HCT116 (cell line): ENCODE results near the gene PGGT1B. TPM values are rescaled to one million over a fixed set of nuclear protein-coding genes. Genes with fewer than 3 reads are reported as not detected.

Source experiments
- ATAC-seq: fragments of 200-7000 bp; cut with Tn5 transposase; 2 replicates; pipeline ENCODE4 v1.9.1; 2020; ENCODE audit warnings: mild to moderate bottlenecking, moderate library complexity
- BruUV-seq: library from RNA; stranded (reverse); fragments of 400-500 nt; replicated peaks from 2 replicates; lab custom pipeline; 2021; lab: Mats Ljungman, UMichigan
- CTCF ChIA-PET: fragments of 300-600 bp; sonication (Branson Sonifier 250); formaldehyde crosslinking; loops from one replicate; lab custom pipeline; 2021; ENCODE audit warnings: antibody characterized with exemption; lab: Charles Lee
- POLR2A ChIA-PET: fragments of 300-600, 350-600 bp; sonication (Branson Sonifier 250); formaldehyde crosslinking; loops from one replicate; lab custom pipeline; 2021; ENCODE audit warnings: antibody characterized with exemption; lab: Charles Lee
- RAD21 ChIA-PET, 2 experiments: fragments of 300-600 bp; sonication (Branson Sonifier 250); formaldehyde crosslinking; loops; one replicate each; lab custom pipeline; 2023; ENCODE audit warnings: low total read pairs in 2 of 2; ENCODE audit not compliant: uncharacterized antibody in 2 of 2, unreplicated experiment in 2 of 2, low non-redundant PET in 1 of 2; lab: Charles Lee
- DNase-seq: peaks from one replicate; pipeline ENCODE4 v3.0.0-alpha.2; 2010; ENCODE audit warnings: low read depth, low spot score
- H2AFZ ChIP-seq: fragments of 200-600 bp; shearing (Covaris generic), sonication (generic); 2 replicates; pipeline ENCODE4 v1.6.1; 2017; ENCODE audit warnings: low read depth, mixed run types, mixed read lengths, antibody characterized with exemption, low read length; ENCODE audit not compliant: poor library complexity, severe bottlenecking
- H3K27ac ChIP-seq: 2 replicates; pipeline ENCODE4 v1.5.1; 2012; ENCODE audit warnings: low read depth, low read length
- H3K27me3 ChIP-seq: fragments of 200-600 bp; sonication (generic); 2 replicates; pipeline ENCODE4 v1.6.1; 2016; ENCODE audit warnings: mixed run types, low read length, mixed read lengths; ENCODE audit not compliant: insufficient read depth
- H3K36me3 ChIP-seq, 2 experiments: fragments of 200-500 bp in 1 of 2; fragments of 200-600 bp in 1 of 2; sonication (Bioruptor generic) in 1 of 2; sonication (generic) in 1 of 2; 2 replicates each; pipeline versions ENCODE4 v1.5.1 to v1.6.1; 2014 to 2016; ENCODE audit warnings: low read length in 2 of 2, inconsistent platforms in 1 of 2, mixed read lengths in 1 of 2, mixed run types in 1 of 2; ENCODE audit not compliant: insufficient read depth in 2 of 2, control insufficient read depth in 1 of 2
- H3K4me1 ChIP-seq, 2 experiments: fragments of 200-600 bp in 1 of 2; sonication (generic) in 1 of 2; 2 replicates each; pipeline versions ENCODE4 v1.5.1 to v1.6.1; 2012 to 2017; ENCODE audit warnings: low read length in 2 of 2, inconsistent platforms in 1 of 2, mild to moderate bottlenecking in 1 of 2, mixed read lengths in 1 of 2, mixed run types in 1 of 2, moderate library complexity in 1 of 2; ENCODE audit not compliant: insufficient read depth in 2 of 2, control insufficient read depth in 1 of 2
- H3K4me2 ChIP-seq: fragments of 200-600 bp; sonication (generic); 2 replicates; pipeline ENCODE4 v1.6.1; 2017; ENCODE audit warnings: mixed run types, low read length, mixed read lengths
- H3K4me3 ChIP-seq, 2 experiments: fragments of 200-600 bp in 1 of 2; sonication (generic) in 1 of 2; replicated peaks in 1 of 2; 2 replicates each; pipeline ENCODE4 v1.5.1; 2011 to 2016; ENCODE audit warnings: low read length in 2 of 2, control low read depth in 1 of 2, low read depth in 1 of 2, mild to moderate bottlenecking in 1 of 2, mixed read lengths in 1 of 2, mixed run types in 1 of 2
- H3K79me2 ChIP-seq: fragments of 200-600 bp; sonication (generic); 2 replicates; pipeline ENCODE4 v1.6.1; 2017; ENCODE audit warnings: mild to moderate bottlenecking, mixed run types, low read length, moderate library complexity, mixed read lengths; ENCODE audit not compliant: insufficient read depth
- H3K9ac ChIP-seq: fragments of 200-600 bp; sonication (generic); 2 replicates; pipeline ENCODE4 v1.6.1; 2016; ENCODE audit warnings: low read length, mixed read lengths
- H3K9me2 ChIP-seq: fragments of 200-600 bp; sonication (generic), shearing (Covaris generic); 2 replicates; pipeline ENCODE4 v1.6.1; 2017; ENCODE audit warnings: mixed run types, mild to moderate bottlenecking, moderate library complexity; ENCODE audit not compliant: insufficient read depth
- H3K9me3 ChIP-seq, 2 experiments: fragments of 200-500 bp in 1 of 2; fragments of 200-600 bp in 1 of 2; sonication (Bioruptor generic) in 1 of 2; sonication (generic) in 1 of 2; 2 replicates each; pipeline ENCODE4 v1.6.1; 2014 to 2017; ENCODE audit warnings: low read length in 2 of 2, mixed read lengths in 2 of 2, inconsistent platforms in 1 of 2, low read depth in 1 of 2, mild to moderate bottlenecking in 1 of 2, mixed run types in 1 of 2, moderate library complexity in 1 of 2; ENCODE audit not compliant: control insufficient read depth in 1 of 2, insufficient read depth in 1 of 2
- H4K20me1 ChIP-seq: fragments of 200-600 bp; sonication (generic), shearing (Covaris generic); 2 replicates; pipeline ENCODE4 v1.6.1; 2017; ENCODE audit warnings: mixed run types, mild to moderate bottlenecking, moderate library complexity; ENCODE audit not compliant: insufficient read depth
- CEBPB ChIP-seq: IDR thresholded peaks from 2 replicates; pipeline ENCODE4 v1.6.1; 2012; ENCODE audit warnings: low read depth
- FOSL1 ChIP-seq: IDR thresholded peaks from 2 replicates; pipeline ENCODE4 v1.6.1; 2012; ENCODE audit warnings: low read depth
- JUND ChIP-seq: IDR thresholded peaks from 2 replicates; pipeline ENCODE4 v1.6.1; 2012
- POLR2A ChIP-seq: IDR thresholded peaks from 2 replicates; pipeline ENCODE4 v1.7.0; 2011; ENCODE audit warnings: borderline replicate concordance; ENCODE audit not compliant: insufficient read depth, insufficient read length; ENCODE audit errors: extremely low read depth
- POLR2AphosphoS5 ChIP-seq: IDR thresholded peaks from 2 replicates; pipeline ENCODE4 v1.6.1; 2011; ENCODE audit warnings: mild to moderate bottlenecking, low read depth, low read length, moderate library complexity
- SIN3A ChIP-seq: IDR thresholded peaks from 2 replicates; pipeline ENCODE4 v1.6.1; 2012; ENCODE audit warnings: low read depth
- SP1 ChIP-seq: IDR thresholded peaks from 2 replicates; pipeline ENCODE4 v1.6.1; 2012; ENCODE audit warnings: low read depth
- SRF ChIP-seq: IDR thresholded peaks from 2 replicates; pipeline ENCODE4 v1.6.1; 2012; ENCODE audit warnings: low read depth
- TCF7L2 ChIP-seq: IDR thresholded peaks from 2 replicates; pipeline ENCODE4 v1.7.0; 2011; ENCODE audit warnings: borderline replicate concordance, inconsistent platforms; ENCODE audit not compliant: insufficient read depth, insufficient read length; ENCODE audit errors: extremely low read depth
- YY1 ChIP-seq: IDR thresholded peaks from 2 replicates; pipeline ENCODE4 v1.6.1; 2011; ENCODE audit warnings: low read length, low read depth, moderate library complexity, mild to moderate bottlenecking; ENCODE audit not compliant: insufficient replicate concordance; ENCODE audit errors: extremely low read depth
- ZFX ChIP-seq: fragments of 450-650 bp; IDR thresholded peaks from 2 replicates; pipeline ENCODE4 v1.6.1; 2017
- ZNF274 ChIP-seq: fragments of 200-500 bp; sonication (Bioruptor generic); IDR thresholded peaks from 2 replicates; pipeline ENCODE4 v1.6.1; 2014; ENCODE audit warnings: mild to moderate bottlenecking, low read depth, low read length, inconsistent platforms
- intact Hi-C: fragments of 100-400 bp; cut with micrococcal nuclease; formaldehyde crosslinking; loops from 2 replicates; pipeline ENCODE4 v1.10.0; 2022
- total RNA-seq: library from RNA; stranded (reverse); gene quantifications from one replicate; pipeline ENCODE4 v1.2.1, GENCODE V29; 2021; ENCODE audit not compliant: unreplicated experiment
- TF ChIP-seq, protein P1 (sequence below): IDR thresholded peaks from 2 replicates; pipeline ENCODE4 v1.6.1; 2012; ENCODE audit warnings: low read depth
- TF ChIP-seq, protein P2 (sequence below): IDR thresholded peaks from 2 replicates; pipeline ENCODE4 v1.6.1; 2012
- TF ChIP-seq, protein P3 (sequence below), 3 experiments: fragments of 200-600 bp in 1 of 3; sonication (generic) in 1 of 3; IDR thresholded peaks in 2 of 3; conservative IDR thresholded peaks in 1 of 3; 2 replicates each; pipeline ENCODE4 v1.5.1; 2012 to 2017; ENCODE audit warnings: low read depth in 2 of 3, low read length in 2 of 3, antibody characterized with exemption in 1 of 3, borderline replicate concordance in 1 of 3, control low read depth in 1 of 3, mild to moderate bottlenecking in 1 of 3, mixed read lengths in 1 of 3, mixed run types in 1 of 3, moderate library complexity in 1 of 3; ENCODE audit not compliant: insufficient read depth in 1 of 3

PGGT1B gene
- total RNA-seq, 1 experiment from 2014 or later: 45.8 TPM

DNA sequence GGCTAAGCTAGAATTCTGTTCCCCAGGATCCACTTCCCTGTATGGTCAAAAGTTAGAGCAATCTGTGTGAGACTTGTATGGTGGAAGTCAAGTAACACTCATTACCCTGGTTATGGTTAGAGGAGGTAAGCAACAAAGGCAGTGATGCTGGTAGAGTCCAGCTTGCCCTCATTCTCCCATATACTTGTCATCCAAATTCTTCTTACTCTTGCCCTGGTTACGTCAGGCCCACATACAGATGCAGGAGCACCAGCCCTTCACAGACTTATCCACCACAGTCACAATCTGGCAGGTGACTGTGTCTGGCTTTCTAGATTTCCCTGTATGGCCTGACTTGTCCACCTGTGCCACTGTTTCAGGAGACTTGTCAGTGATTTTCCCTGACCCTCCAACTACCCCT lies 35.4 kb downstream of the PGGT1B start:
- BruUV-seq: no TSS peak
- Histone ChIP-seq H2AFZ (no peak overlapping the region), H3K79me2 (peaks cover 4% of the 10 kb centered on the region; the same call in 1 of the 2 replicates), H3K9ac (no peak overlapping the region), H3K4me2 (no peak overlapping the region), H3K9me2 (no peaks in the 10 kb centered on the region), H3K27me3 (no peaks in the 10 kb centered on the region), H3K36me3 (0 out of 4 replicates have a peak, but pooled peaks cover 0 to 2% of the 10 kb centered on the region in 2 experiments), H4K20me1 (no peaks in the 10 kb centered on the region), H3K4me3 (no peak overlapping the region), H3K9me3 (no peaks in the 10 kb centered on the region), H3K4me1 (no peaks in the 10 kb centered on the region), H3K27ac (no peak overlapping the region)
- ChIA-PET CTCF (no interaction called here), POLR2A (no interaction called here), RAD21 (no interaction called here)
- ATAC-seq: no peak
- intact Hi-C loops: no loop called here
- TF ChIP-seq, protein P1, sequence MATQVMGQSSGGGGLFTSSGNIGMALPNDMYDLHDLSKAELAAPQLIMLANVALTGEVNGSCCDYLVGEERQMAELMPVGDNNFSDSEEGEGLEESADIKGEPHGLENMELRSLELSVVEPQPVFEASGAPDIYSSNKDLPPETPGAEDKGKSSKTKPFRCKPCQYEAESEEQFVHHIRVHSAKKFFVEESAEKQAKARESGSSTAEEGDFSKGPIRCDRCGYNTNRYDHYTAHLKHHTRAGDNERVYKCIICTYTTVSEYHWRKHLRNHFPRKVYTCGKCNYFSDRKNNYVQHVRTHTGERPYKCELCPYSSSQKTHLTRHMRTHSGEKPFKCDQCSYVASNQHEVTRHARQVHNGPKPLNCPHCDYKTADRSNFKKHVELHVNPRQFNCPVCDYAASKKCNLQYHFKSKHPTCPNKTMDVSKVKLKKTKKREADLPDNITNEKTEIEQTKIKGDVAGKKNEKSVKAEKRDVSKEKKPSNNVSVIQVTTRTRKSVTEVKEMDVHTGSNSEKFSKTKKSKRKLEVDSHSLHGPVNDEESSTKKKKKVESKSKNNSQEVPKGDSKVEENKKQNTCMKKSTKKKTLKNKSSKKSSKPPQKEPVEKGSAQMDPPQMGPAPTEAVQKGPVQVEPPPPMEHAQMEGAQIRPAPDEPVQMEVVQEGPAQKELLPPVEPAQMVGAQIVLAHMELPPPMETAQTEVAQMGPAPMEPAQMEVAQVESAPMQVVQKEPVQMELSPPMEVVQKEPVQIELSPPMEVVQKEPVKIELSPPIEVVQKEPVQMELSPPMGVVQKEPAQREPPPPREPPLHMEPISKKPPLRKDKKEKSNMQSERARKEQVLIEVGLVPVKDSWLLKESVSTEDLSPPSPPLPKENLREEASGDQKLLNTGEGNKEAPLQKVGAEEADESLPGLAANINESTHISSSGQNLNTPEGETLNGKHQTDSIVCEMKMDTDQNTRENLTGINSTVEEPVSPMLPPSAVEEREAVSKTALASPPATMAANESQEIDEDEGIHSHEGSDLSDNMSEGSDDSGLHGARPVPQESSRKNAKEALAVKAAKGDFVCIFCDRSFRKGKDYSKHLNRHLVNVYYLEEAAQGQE: no peak
- TF ChIP-seq ZFX: no peak
- no peak for TF ChIP-seq SIN3A
- TF ChIP-seq, protein P2, sequence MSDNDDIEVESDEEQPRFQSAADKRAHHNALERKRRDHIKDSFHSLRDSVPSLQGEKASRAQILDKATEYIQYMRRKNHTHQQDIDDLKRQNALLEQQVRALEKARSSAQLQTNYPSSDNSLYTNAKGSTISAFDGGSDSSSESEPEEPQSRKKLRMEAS: no peak
- TF ChIP-seq YY1: no peak
- TF ChIP-seq TCF7L2: no peak
- no peak for TF ChIP-seq POLR2AphosphoS5
- no peak for TF ChIP-seq CEBPB
- no peak for TF ChIP-seq JUND
- TF ChIP-seq, protein P3, sequence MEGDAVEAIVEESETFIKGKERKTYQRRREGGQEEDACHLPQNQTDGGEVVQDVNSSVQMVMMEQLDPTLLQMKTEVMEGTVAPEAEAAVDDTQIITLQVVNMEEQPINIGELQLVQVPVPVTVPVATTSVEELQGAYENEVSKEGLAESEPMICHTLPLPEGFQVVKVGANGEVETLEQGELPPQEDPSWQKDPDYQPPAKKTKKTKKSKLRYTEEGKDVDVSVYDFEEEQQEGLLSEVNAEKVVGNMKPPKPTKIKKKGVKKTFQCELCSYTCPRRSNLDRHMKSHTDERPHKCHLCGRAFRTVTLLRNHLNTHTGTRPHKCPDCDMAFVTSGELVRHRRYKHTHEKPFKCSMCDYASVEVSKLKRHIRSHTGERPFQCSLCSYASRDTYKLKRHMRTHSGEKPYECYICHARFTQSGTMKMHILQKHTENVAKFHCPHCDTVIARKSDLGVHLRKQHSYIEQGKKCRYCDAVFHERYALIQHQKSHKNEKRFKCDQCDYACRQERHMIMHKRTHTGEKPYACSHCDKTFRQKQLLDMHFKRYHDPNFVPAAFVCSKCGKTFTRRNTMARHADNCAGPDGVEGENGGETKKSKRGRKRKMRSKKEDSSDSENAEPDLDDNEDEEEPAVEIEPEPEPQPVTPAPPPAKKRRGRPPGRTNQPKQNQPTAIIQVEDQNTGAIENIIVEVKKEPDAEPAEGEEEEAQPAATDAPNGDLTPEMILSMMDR (IDR thresholded peaks at IDR 0.05 in 2 of 3, conservative IDR thresholded peaks at IDR 0.05 in 1 of 3; ENCODE audit: borderline replicate concordance in 1 of 3, insufficient read depth in 1 of 3, low read depth in 2 of 3, low read length in 2 of 3): no peak
- TF ChIP-seq SP1: no peak
- TF ChIP-seq SRF: no peak
- no peak for TF ChIP-seq POLR2A
- TF ChIP-seq FOSL1: no peak
- no peak for TF ChIP-seq ZNF274
- DNase-seq: no peak
